Right lobe of liver (tissue), 6 donors: Measurements from ENCODE around the gene OR5H15. TPM values are rescaled to one million over a fixed set of nuclear protein-coding genes. Genes with fewer than 3 reads are reported as not detected.
"Not testable (repeated sequence)": the region's sequence is repeated elsewhere in the genome, so short reads cannot be mapped to it uniquely, and the experiment has no call there.

ENCODE experiments used
- ATAC-seq, 4 donors: fragments of 200-7000 bp; cut with Tn5 transposase; one replicate each; pipeline ENCODE4 v1.9.1; 2020; ENCODE audit warnings: mild to moderate bottlenecking in 4 of 4, moderate library complexity in 4 of 4
- DNase-seq, 3 donors: peaks; one replicate each; pipeline ENCODE4 v3.0.0-alpha.2; 2020
- H3K27ac ChIP-seq, 3 donors: fragments of 200-600 bp; one replicate each; pipeline ENCODE4 v1.8.0; 2022
- H3K27me3 ChIP-seq, 2 donors: fragments of 200-600 bp; one replicate each; pipeline ENCODE4 v1.8.0; 2022
- H3K36me3 ChIP-seq, 4 donors: fragments of 200-600 bp; sonication (generic) in 1 of 4; one replicate each; pipeline versions ENCODE4 v1.5.1 to v1.8.0; 2017 to 2022; ENCODE audit warnings: control low read depth in 1 of 4
- H3K4me1 ChIP-seq, 4 donors: fragments of 200-600 bp; sonication (generic) in 1 of 4; one replicate each; pipeline versions ENCODE4 v1.5.1 to v1.8.0; 2017 to 2022; ENCODE audit warnings: control low read depth in 1 of 4
- H3K4me3 ChIP-seq, 3 donors: fragments of 200-600 bp; one replicate each; pipeline ENCODE4 v1.8.0; 2022
- H3K9me3 ChIP-seq, 4 donors: fragments of 200-600 bp; sonication (generic) in 1 of 4; one replicate each; pipeline versions ENCODE4 v1.5.1 to v1.8.0; 2017 to 2022; ENCODE audit warnings: control low read depth in 1 of 4
- CTCF ChIP-seq, 4 donors: fragments of 200-600 bp in 3 of 4; fragments of 450-650 bp in 1 of 4; IDR thresholded peaks; one replicate each; pipeline versions ENCODE4 v1.5.1 to v1.8.0; 2016 to 2022; ENCODE audit warnings: antibody characterized with exemption in 4 of 4, mild to moderate bottlenecking in 2 of 4
- POLR2A ChIP-seq: fragments of 450-650 bp; IDR thresholded peaks from one replicate; pipeline ENCODE4 v1.6.1; 2017; ENCODE audit warnings: antibody characterized with exemption, mild to moderate bottlenecking
- WGBS: methylation state at CpG from one replicate; pipeline ENCODE4 v1.1.6; 2018; ENCODE audit warnings: low coverage, low lambda C conversion rate; ENCODE audit not compliant: insufficient coverage; ENCODE audit errors: missing lambda C conversion rate; 5-methylcytosine and 5-hydroxymethylcytosine counted together
- intact Hi-C, 2 donors: fragments of 100-400 bp; cut with DNase I; formaldehyde crosslinking; loops; one replicate each; pipeline versions ENCODE4 v1.11.2 to v1.14.1; 2022
- total RNA-seq, 6 experiments: library from RNA; depleted of rRNA in 2 of 6; stranded (reverse); fragments of >200 nt in 2 of 6; fragmentation: NEBNext Ultra II Directional in 3 of 6; extraction: Animal tissue kit (Norgen Biotek cat#: 25700) in 3 of 6; gene quantifications; one replicate each; pipeline versions ENCODE4 v1.1.0 to v1.2.4, GENCODE V29; 2016 to 2023
- donor health status: DM: no; HTN: yes; CAD: no.
- donor health status: DM: no; HTN: no; CAD: no.
- donor health status: DM: no; HTN: no; CAD: no.
- donor health status: DM: no; HTN: yes; CAD: no.
- donor health status: DM: no; HTN: yes; CAD: no.

Gene OR5H15
- total RNA-seq, 6 experiments from 2014 or later = not detected

GRCh38 chr3:98147179-98147578 is 19.3 kb upstream of the OR5H15 start, which contains the start of gene OR5H14:
Gene OR5H14, plus strand, starts transcription at chr3:98147479. Its CDS starts 1,907 bp downstream, at chr3:98149386.
- no peak within 1 kb of the TSS for H3K27ac ChIP-seq
- ATAC-seq (no peak), DNase-seq (no peak)
- no peak within 1 kb of the TSS for H3K4me3 ChIP-seq
- no peaks in the 10 kb centered on the region for H3K27me3 ChIP-seq
- H3K4me1 ChIP-seq = no peaks in the 10 kb centered on the region
- intact Hi-C loops = no loop called here
- WGBS = 28% methylated on average over 1 of the region's 1 CpG
- H3K36me3 ChIP-seq = no peaks in the 10 kb centered on the region
- H3K9me3 ChIP-seq = no peaks in the 10 kb centered on the region
- no peak for TF ChIP-seq CTCF (IDR thresholded peaks at IDR 0.05)
- no peak for TF ChIP-seq POLR2A

- intact Hi-C loops = no loop called here
Observed at GRCh38 chr3:98148751-98149150, 17.7 kb upstream of the OR5H15 start.

GRCh38 chr3:98149456-98149855 is 17.0 kb upstream of the OR5H15 start:
- H3K27ac ChIP-seq, ATAC-seq, DNase-seq, H3K4me3 ChIP-seq, H3K36me3 ChIP-seq, H3K4me1 ChIP-seq, H3K27me3 ChIP-seq, intact Hi-C loops, H3K9me3 ChIP-seq: not testable (repeated sequence)
- WGBS = 51% methylated on average over 4 of the region's 4 CpGs

More at GRCh38 chr3:98148751-98149150, 17.7 kb upstream of the OR5H15 start:
- H3K4me1 ChIP-seq = no peaks in the 10 kb centered on the region
- H3K4me3 ChIP-seq = no peak overlapping the region
- H3K27me3 ChIP-seq = no peaks in the 10 kb centered on the region
- DNase-seq (no peak), ATAC-seq (no peak)
- TF ChIP-seq POLR2A (no peak), CTCF (IDR thresholded peaks at IDR 0.05) (no peak)
- no peaks in the 10 kb centered on the region for H3K36me3 ChIP-seq
- H3K27ac ChIP-seq = no peak overlapping the region
- H3K9me3 ChIP-seq = no peaks in the 10 kb centered on the region
- 44% methylated on average over 3 of the region's 3 CpGs for WGBS

- TF ChIP-seq CTCF (IDR thresholded peaks at IDR 0.05) (no peak), POLR2A (no peak)
- Histone ChIP-seq H3K4me3 (no peak overlapping the region), H3K27ac (no peak overlapping the region), H3K36me3 (no peaks in the 10 kb centered on the region), H3K9me3 (no peaks in the 10 kb centered on the region), H3K27me3 (no peaks in the 10 kb centered on the region), H3K4me1 (no peaks in the 10 kb centered on the region)
- intact Hi-C loops = no loop called here
- DNase-seq = no peak
- WGBS = 47% methylated on average over 5 of the region's 5 CpGs
- no peak for ATAC-seq
Observed at GRCh38 chr3:98151241-98151640, 15.3 kb upstream of the OR5H15 start.

DNA sequence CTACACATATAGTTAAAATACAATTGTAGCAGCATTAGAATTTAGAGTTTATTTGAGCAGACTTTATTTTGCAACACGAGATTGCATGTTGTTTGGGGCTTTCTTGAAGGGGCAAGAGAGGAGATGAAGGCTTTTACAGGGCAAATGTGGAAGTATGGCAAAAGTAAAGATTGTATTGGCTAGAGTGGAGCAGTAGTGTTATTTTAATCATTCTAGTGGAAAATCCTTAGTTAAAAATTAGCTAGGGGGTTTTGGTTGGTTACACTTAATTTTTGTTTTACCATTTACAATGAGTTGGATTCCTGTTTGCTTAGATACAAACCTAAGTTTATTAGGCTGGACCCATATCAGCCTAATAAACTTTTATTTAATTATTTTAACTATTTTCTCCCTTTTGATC is 4.6 kb downstream of the OR5H15 start:
- H3K4me1 ChIP-seq = no peaks in the 10 kb centered on the region
- no peak overlapping the region for H3K4me3 ChIP-seq
- DNase-seq (no peak), ATAC-seq (no peak)
- H3K36me3 ChIP-seq = no peaks in the 10 kb centered on the region
- no peaks in the 10 kb centered on the region for H3K9me3 ChIP-seq
- TF ChIP-seq CTCF (IDR thresholded peaks at IDR 0.05) (no peak), POLR2A (no peak)
- intact Hi-C loops = no loop called here
- WGBS = 27% methylated on average over 1 of the region's 1 CpG
- H3K27ac ChIP-seq = no peak overlapping the region
- no peaks in the 10 kb centered on the region for H3K27me3 ChIP-seq
